ENCODE data around the gene RSPH1. TPM values are rescaled to one million over a fixed set of nuclear protein-coding genes. Genes with fewer than 3 reads are reported as not detected.

Gene RSPH1
- polyA plus RNA-seq, 2 of the 4 experiments (the other 2 are of a cell fraction): 0.71 to 0.85 TPM

GRCh38 chr21:42498012-42498411, 2.0 kb upstream of the RSPH1 start:
- H3K9me3 ChIP-seq: no peaks in the 10 kb centered on the region
- FAIRE-seq: no peak
- POLR2A ChIA-PET: no interaction called here
- TF ChIP-seq SREBF2 (IDR thresholded peaks at IDR 0.05) (no peak), TFCP2L1 (CRISPR knock-in tag; IDR thresholded peaks at IDR 0.05) (no peak), NR3C1 (IDR thresholded peaks at IDR 0.05) (no peak), CBX2 (IDR thresholded peaks at IDR 0.05; ENCODE audit: borderline replicate concordance, low read depth) (no peak), CHD2 (IDR thresholded peaks at IDR 0.05; ENCODE audit: low read length, partially characterized antibody) (no peak), ATOH8 (CRISPR knock-in tag; IDR thresholded peaks at IDR 0.05; ENCODE audit: low read depth) (no peak), POLR2AphosphoS2 (conservative IDR thresholded peaks at IDR 0.05; ENCODE audit: low read length) (no peak), EP300 (IDR thresholded peaks at IDR 0.05) (no peak), HOXA7 (CRISPR knock-in tag; IDR thresholded peaks at IDR 0.05) (no peak), ESRRA (IDR thresholded peaks at IDR 0.05; ENCODE audit: borderline replicate concordance, low read length) (no peak), MYC (IDR thresholded peaks at IDR 0.05; ENCODE audit: borderline replicate concordance, low read length) (no peak)
- CTCF ChIA-PET: no interaction called here
- no peak for ATAC-seq
- peaks cover 3% of the 10 kb centered on the region; the same call in 1 of the 3 replicates for H3K4me1 ChIP-seq
- no peak for DNase-seq (ENCODE audit: low read depth in 1 of 2, low spot score in 1 of 2)
- no peak overlapping the region for H3K4me3 ChIP-seq
- H3K4me2 ChIP-seq: no peak overlapping the region
- H3K27ac ChIP-seq: no peak overlapping the region
- 30% methylated on average over 5 of the region's 5 CpGs for WGBS (ENCODE audit: missing lambda C conversion rate)

- POLR2A ChIA-PET: no interaction called here
- 37% methylated on average over 19 of the region's 19 CpGs for WGBS (ENCODE audit: missing lambda C conversion rate)
- CTCF ChIA-PET: interaction anchor here (1.1 to 1.3 kb wide), 2 partner anchors 12 to 18 kb away, joined by 3 read pairs; no protein-coding TSS in a partner anchor
- Histone ChIP-seq H3K27ac (peak overlapping the region; percentile 65 to 82), H3K4me3 (peak overlapping the region; percentile 68), H3K4me1 (peaks cover 3% of the 10 kb centered on the region; the same call in 1 of the 3 replicates), H3K9me3 (no peaks in the 10 kb centered on the region), H3K4me2 (peak overlapping the region; percentile 94)
- no peak for FAIRE-seq
- TF ChIP-seq HOXA7 (CRISPR knock-in tag; IDR thresholded peaks at IDR 0.05) (no peak), ZSCAN20 (CRISPR knock-in tag; IDR thresholded peaks at IDR 0.05) (no peak), EHMT2 (IDR thresholded peaks at IDR 0.05; ENCODE audit: low read depth) (no peak), FOSB (CRISPR knock-in tag; IDR thresholded peaks at IDR 0.05) (no peak), BCL3 (IDR thresholded peaks at IDR 0.05) (no peak), HEYL (CRISPR knock-in tag; IDR thresholded peaks at IDR 0.05) (no peak), ELK1 (IDR thresholded peaks at IDR 0.05; ENCODE audit: low read depth, low read length) (no peak), POLR2A (IDR thresholded peaks at IDR 0.05; ENCODE audit: low read length) (no peak)
- ATAC-seq: peak; percentile 20 to 27; a peak in 4 of 6 replicates
- peak in 1 of 2 experiments; percentile 9 for DNase-seq (ENCODE audit: low read depth in 1 of 2, low spot score in 1 of 2)
These were observed 797 bp upstream of the RSPH1 start for GRCh38 chr21:42496839-42497202.

GRCh38 chr21:42495765-42496119, 282 bp downstream of the RSPH1 start:
- ChIA-PET POLR2A (no interaction called here), CTCF (interaction anchor here (1.1 kb wide), 1 partner anchor 13 kb away, joined by 3 read pairs; no protein-coding TSS in a partner anchor)
- ATAC-seq: no peak; a peak in 1 of 6 replicates

More at GRCh38 chr21:42495765-42496119, 282 bp downstream of the RSPH1 start:
- H3K4me3 ChIP-seq: peak overlapping the region; percentile 68
- no peak for FAIRE-seq
- no peaks in the 10 kb centered on the region for H3K9me3 ChIP-seq
- H3K27ac ChIP-seq: peak overlapping the region; percentile 46 to 62; a peak in 4 of 6 replicates
- TF ChIP-seq FOSL2 (IDR thresholded peaks at IDR 0.05) (no peak), FOSL2 (CRISPR knock-in tag; IDR thresholded peaks at IDR 0.05) (no peak), CHD2 (IDR thresholded peaks at IDR 0.05; ENCODE audit: low read length, partially characterized antibody) (no peak), HOXA7 (CRISPR knock-in tag; IDR thresholded peaks at IDR 0.05) (no peak), RCOR1 (IDR thresholded peaks at IDR 0.05; ENCODE audit: low read depth, low read length) (no peak), PHF8 (IDR thresholded peaks at IDR 0.05; ENCODE audit: borderline replicate concordance, low read depth) (no peak), SREBF2 (IDR thresholded peaks at IDR 0.05) (no peak), FOXS1 (CRISPR knock-in tag; IDR thresholded peaks at IDR 0.05) (no peak), JUNB (IDR thresholded peaks at IDR 0.05) (no peak), RAD21 (conservative IDR thresholded peaks at IDR 0.05 in 1 of 2, IDR thresholded peaks at IDR 0.05 in 1 of 2) (no peak), NR3C1 (IDR thresholded peaks at IDR 0.05) (no peak)
- peaks cover 3% of the 10 kb centered on the region; the same call in 1 of the 3 replicates for H3K4me1 ChIP-seq
- peak in 1 of 2 experiments; percentile 20 for DNase-seq (ENCODE audit: low read depth in 1 of 2, low spot score in 1 of 2)
- peak overlapping the region; percentile 65 for H3K4me2 ChIP-seq
- 2% methylated on average over 18 of the region's 18 CpGs for WGBS (ENCODE audit: missing lambda C conversion rate)
